ENCODE measurements around the gene PES1.

- TF ChIP-seq CREB1 (IDR thresholded peaks at IDR 0.05; ENCODE audit: low read depth) (no peak), TEAD4 (IDR thresholded peaks at IDR 0.05) (no peak), RAD21 (IDR thresholded peaks at IDR 0.05; ENCODE audit: low read depth) (no peak), TAF1 (IDR thresholded peaks at IDR 0.05; ENCODE audit: low read depth) (no peak), EGR1 (IDR thresholded peaks at IDR 0.05) (no peak), REST (IDR thresholded peaks at IDR 0.05; ENCODE audit: low read depth) (no peak), TCF12 (IDR thresholded peaks at IDR 0.05; ENCODE audit: low read depth) (no peak), EP300 (IDR thresholded peaks at IDR 0.05; ENCODE audit: borderline replicate concordance) (no peak), YY1 (IDR thresholded peaks at IDR 0.05; ENCODE audit: low read depth) (no peak), ZBTB7A (IDR thresholded peaks at IDR 0.05; ENCODE audit: low read depth) (no peak)
- TF ChIP-seq, protein P1, sequence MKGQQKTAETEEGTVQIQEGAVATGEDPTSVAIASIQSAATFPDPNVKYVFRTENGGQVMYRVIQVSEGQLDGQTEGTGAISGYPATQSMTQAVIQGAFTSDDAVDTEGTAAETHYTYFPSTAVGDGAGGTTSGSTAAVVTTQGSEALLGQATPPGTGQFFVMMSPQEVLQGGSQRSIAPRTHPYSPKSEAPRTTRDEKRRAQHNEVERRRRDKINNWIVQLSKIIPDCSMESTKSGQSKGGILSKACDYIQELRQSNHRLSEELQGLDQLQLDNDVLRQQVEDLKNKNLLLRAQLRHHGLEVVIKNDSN (IDR thresholded peaks at IDR 0.05): no peak
- TF ChIP-seq, protein P2, sequence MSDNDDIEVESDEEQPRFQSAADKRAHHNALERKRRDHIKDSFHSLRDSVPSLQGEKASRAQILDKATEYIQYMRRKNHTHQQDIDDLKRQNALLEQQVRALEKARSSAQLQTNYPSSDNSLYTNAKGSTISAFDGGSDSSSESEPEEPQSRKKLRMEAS (IDR thresholded peaks at IDR 0.05): no peak
Observed at GRCh38 chr22:30578481-30578880, 13.2 kb downstream of the PES1 start.

Measured in Ishikawa (cell line).